Endothelial cell of umbilical vein (primary cell): ENCODE results near the gene TRAP1. TPM values are rescaled to one million over a fixed set of nuclear protein-coding genes. Genes with fewer than 3 reads are reported as not detected.

Source experiments
- BruUV-seq: library from RNA; stranded (reverse); fragments of 400-500 nt; replicated peaks from 2 replicates; lab custom pipeline; 2021; lab: Mats Ljungman, UMichigan
- CTCF ChIA-PET: fragments of 300-600, 350-600 bp; sonication (Branson Sonifier 250); formaldehyde crosslinking; loops from one replicate; lab custom pipeline; 2021; ENCODE audit warnings: antibody characterized with exemption, inconsistent platforms; lab: Charles Lee
- POLR2A ChIA-PET: fragments of 300-600, 350-600 bp; sonication (Branson Sonifier 250); formaldehyde crosslinking; loops from one replicate; lab custom pipeline; 2021; ENCODE audit warnings: antibody characterized with exemption, inconsistent platforms; lab: Charles Lee
- DNase-seq: peaks from one replicate; pipeline ENCODE4 v3.0.0-alpha.2; 2011; ENCODE audit warnings: low read depth, low spot score
- FAIRE-seq: peaks from 2 replicates; lab custom pipeline; 2011; peaks lifted over from hg19 to GRCh38; lab: Jason Lieb, UNC
- H2AFZ ChIP-seq: 2 replicates; pipeline ENCODE4 v1.6.0; 2012; ENCODE audit warnings: low read depth, low read length, control low read depth, inconsistent platforms
- H3K27ac ChIP-seq: 2 replicates; pipeline ENCODE4 v1.5.1; 2011; ENCODE audit warnings: low read depth, mild to moderate bottlenecking, control low read depth, low read length, moderate library complexity; ENCODE audit not compliant: insufficient read depth
- H3K27me3 ChIP-seq, 2 experiments: 2 replicates each; pipeline versions ENCODE4 v1.6.0 to v1.6.1; 2011; ENCODE audit warnings: low read length in 2 of 2, mixed read lengths in 1 of 2; ENCODE audit not compliant: control insufficient read depth in 2 of 2, insufficient read depth in 2 of 2
- H3K36me3 ChIP-seq, 2 experiments: 2 replicates in 1 of 2; 3 replicates in 1 of 2; pipeline ENCODE4 v1.5.1; 2011; ENCODE audit warnings: low read length in 2 of 2, mild to moderate bottlenecking in 1 of 2, moderate library complexity in 1 of 2; ENCODE audit not compliant: control insufficient read depth in 2 of 2, insufficient read depth in 2 of 2; ENCODE audit errors: extremely low read depth in 1 of 2
- H3K4me1 ChIP-seq: 3 replicates; pipeline ENCODE4 v1.5.1; 2011; ENCODE audit warnings: mild to moderate bottlenecking, low read length; ENCODE audit not compliant: control insufficient read depth, insufficient read depth; ENCODE audit errors: extremely low read depth
- H3K4me2 ChIP-seq: 2 replicates; pipeline ENCODE4 v1.6.1; 2011; ENCODE audit warnings: low read length, control low read depth, mixed read lengths; ENCODE audit not compliant: insufficient read depth
- H3K4me3 ChIP-seq, 3 experiments: fragments of 200-600 bp in 1 of 3; sonication (generic), shearing (Covaris generic) in 1 of 3; replicated peaks in 1 of 3; 2 replicates each; pipeline ENCODE4 v1.5.1; 2011 to 2016; ENCODE audit warnings: control low read depth in 3 of 3, low read length in 3 of 3, mild to moderate bottlenecking in 2 of 3, inconsistent platforms in 1 of 3, low read depth in 1 of 3, moderate library complexity in 1 of 3; ENCODE audit not compliant: insufficient read depth in 1 of 3
- H3K79me2 ChIP-seq: 2 replicates; pipeline ENCODE4 v1.6.0; 2012; ENCODE audit warnings: low read length, inconsistent platforms; ENCODE audit not compliant: control insufficient read depth, insufficient read depth
- H3K9ac ChIP-seq: replicated peaks from 2 replicates; pipeline ENCODE3; 2011; ENCODE audit warnings: low read length, control low read depth; ENCODE audit not compliant: insufficient read depth; ENCODE audit errors: extremely low read depth
- H3K9me1 ChIP-seq: replicated peaks from 3 replicates; pipeline ENCODE4 v1.6.0; 2011; ENCODE audit warnings: mild to moderate bottlenecking, low read length; ENCODE audit not compliant: control insufficient read depth, insufficient read depth; ENCODE audit errors: extremely low read depth
- H3K9me3 ChIP-seq: replicated peaks from 2 replicates; pipeline ENCODE4 v1.5.1; 2012; ENCODE audit warnings: low read length, inconsistent platforms; ENCODE audit not compliant: control insufficient read depth, insufficient read depth
- H4K20me1 ChIP-seq: replicated peaks from 2 replicates; pipeline ENCODE3; 2011; ENCODE audit warnings: mild to moderate bottlenecking, low read length; ENCODE audit not compliant: control insufficient read depth, insufficient read depth; ENCODE audit errors: extremely low read depth
- EZH2 ChIP-seq: IDR thresholded peaks from 2 replicates; pipeline ENCODE4 v1.6.1; 2012; ENCODE audit warnings: borderline replicate concordance, low read depth, mild to moderate bottlenecking, moderate library complexity, low read length, inconsistent platforms; ENCODE audit not compliant: severe bottlenecking
- FOS ChIP-seq: IDR thresholded peaks from 2 replicates; pipeline ENCODE4 v1.6.1; 2011; ENCODE audit warnings: mild to moderate bottlenecking, low read length, moderate library complexity, borderline replicate concordance; ENCODE audit not compliant: insufficient read depth
- GATA2 ChIP-seq: IDR thresholded peaks from 2 replicates; pipeline ENCODE4 v1.7.0; 2011; ENCODE audit warnings: low read depth, mild to moderate bottlenecking, moderate library complexity, mixed read lengths, low read length; ENCODE audit not compliant: insufficient read length, insufficient read depth
- JUN ChIP-seq: IDR thresholded peaks from 2 replicates; pipeline ENCODE4 v1.6.1; 2011; ENCODE audit warnings: borderline replicate concordance, low read depth; ENCODE audit not compliant: insufficient read length, insufficient read depth
- MYC ChIP-seq: IDR thresholded peaks from one replicate; pipeline ENCODE4 v1.6.1; 2011; ENCODE audit warnings: mild to moderate bottlenecking, low read depth, low read length
- POLR2A ChIP-seq: IDR thresholded peaks from 2 replicates; pipeline ENCODE4 v1.6.1; 2012; ENCODE audit warnings: low read depth, mild to moderate bottlenecking, control low read depth, low read length
- POLR2AphosphoS5 ChIP-seq: IDR thresholded peaks from 2 replicates; pipeline ENCODE4 v1.6.1; 2012; ENCODE audit warnings: low read depth, mild to moderate bottlenecking, control low read depth, low read length, moderate library complexity; ENCODE audit not compliant: insufficient read depth
- dilution Hi-C: fragments of 300-500 bp; cut with MboI; formaldehyde crosslinking; loops from one replicate; pipeline ENCODE4 v1.15.0; 2019; ENCODE audit warnings: low sequenced_read_pairs; ENCODE audit not compliant: extremely low pct_ligation_motif_present
- intact Hi-C: fragments of 100-400 bp; cut with micrococcal nuclease; formaldehyde crosslinking; loops from one replicate; pipeline ENCODE4 v1.10.0; 2022
- polyA plus RNA-seq, 4 experiments: library from polyadenylated mRNA; depleted of rRNA in 3 of 4; stranded (reverse) in 3 of 4; unstranded in 1 of 4; fragments of >200 nt; gene quantifications; 2 replicates each; pipeline versions ENCODE4 v1.2.1 to v1.2.3, GENCODE V29; 2011 to 2012; ENCODE audit warnings: missing spikeins in 1 of 4
- total RNA-seq: library from RNA; stranded (reverse); gene quantifications from 2 replicates; pipeline ENCODE4 v1.2.3, GENCODE V29; 2021
- TF ChIP-seq, protein P1 (sequence below): IDR thresholded peaks from 2 replicates; pipeline ENCODE4 v1.6.1; 2011; ENCODE audit not compliant: insufficient read depth, insufficient read length
- TF ChIP-seq, protein P2 (sequence below), 2 donors: IDR thresholded peaks; 1 replicate in 1 of 2; 2 replicates in 1 of 2; pipeline ENCODE4 v1.5.1; 2011; ENCODE audit warnings: low read length in 2 of 2, mild to moderate bottlenecking in 2 of 2, moderate library complexity in 2 of 2, control low read depth in 1 of 2, inconsistent platforms in 1 of 2, low read depth in 1 of 2; ENCODE audit not compliant: insufficient read depth in 1 of 2; ENCODE audit errors: extremely low read depth in 1 of 2

TRAP1 gene
- total and polyA plus RNA-seq, 2 donors (not counting 3 experiments of a cell fraction or from before 2014, with no cell fraction given): 95.6 to 102 TPM

DNA sequence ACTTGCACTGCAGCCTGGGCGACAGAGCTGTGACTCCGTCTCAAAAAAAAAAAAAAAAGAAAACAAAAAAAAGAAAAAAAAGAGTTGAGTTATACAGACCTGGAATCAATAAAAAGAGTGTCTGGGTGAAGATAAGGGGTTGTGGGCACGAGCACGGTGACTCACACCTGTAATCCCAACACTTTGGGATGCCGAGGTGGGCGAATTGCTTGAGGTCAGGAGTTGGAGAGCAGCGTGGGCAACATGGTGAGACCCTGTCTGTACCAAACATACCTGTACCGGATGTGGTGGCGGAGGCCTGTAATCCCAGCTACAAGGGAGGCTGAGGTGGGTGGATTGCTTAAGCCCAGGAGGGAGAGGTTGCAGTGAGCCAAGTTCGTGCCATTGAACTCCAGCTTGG is 1.3 kb upstream of the TRAP1 start:
- FAIRE-seq (no peak), DNase-seq (no peak)
- POLR2A ChIA-PET: no interaction called here
- TF ChIP-seq EZH2: no peak
- no peak for TF ChIP-seq MYC
- TF ChIP-seq, protein P1, sequence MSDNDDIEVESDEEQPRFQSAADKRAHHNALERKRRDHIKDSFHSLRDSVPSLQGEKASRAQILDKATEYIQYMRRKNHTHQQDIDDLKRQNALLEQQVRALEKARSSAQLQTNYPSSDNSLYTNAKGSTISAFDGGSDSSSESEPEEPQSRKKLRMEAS: no peak
- TF ChIP-seq FOS: no peak
- TF ChIP-seq POLR2AphosphoS5: no peak
- TF ChIP-seq, protein P2, sequence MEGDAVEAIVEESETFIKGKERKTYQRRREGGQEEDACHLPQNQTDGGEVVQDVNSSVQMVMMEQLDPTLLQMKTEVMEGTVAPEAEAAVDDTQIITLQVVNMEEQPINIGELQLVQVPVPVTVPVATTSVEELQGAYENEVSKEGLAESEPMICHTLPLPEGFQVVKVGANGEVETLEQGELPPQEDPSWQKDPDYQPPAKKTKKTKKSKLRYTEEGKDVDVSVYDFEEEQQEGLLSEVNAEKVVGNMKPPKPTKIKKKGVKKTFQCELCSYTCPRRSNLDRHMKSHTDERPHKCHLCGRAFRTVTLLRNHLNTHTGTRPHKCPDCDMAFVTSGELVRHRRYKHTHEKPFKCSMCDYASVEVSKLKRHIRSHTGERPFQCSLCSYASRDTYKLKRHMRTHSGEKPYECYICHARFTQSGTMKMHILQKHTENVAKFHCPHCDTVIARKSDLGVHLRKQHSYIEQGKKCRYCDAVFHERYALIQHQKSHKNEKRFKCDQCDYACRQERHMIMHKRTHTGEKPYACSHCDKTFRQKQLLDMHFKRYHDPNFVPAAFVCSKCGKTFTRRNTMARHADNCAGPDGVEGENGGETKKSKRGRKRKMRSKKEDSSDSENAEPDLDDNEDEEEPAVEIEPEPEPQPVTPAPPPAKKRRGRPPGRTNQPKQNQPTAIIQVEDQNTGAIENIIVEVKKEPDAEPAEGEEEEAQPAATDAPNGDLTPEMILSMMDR (IDR thresholded peaks at IDR 0.05; ENCODE audit: extremely low read depth in 1 of 2, insufficient read depth in 1 of 2, low read depth in 1 of 2, low read length in 2 of 2): no peak
- TF ChIP-seq POLR2A: no peak
- no peak for TF ChIP-seq JUN
- TF ChIP-seq GATA2: no peak
- Histone ChIP-seq H2AFZ (no peak overlapping the region), H3K4me1 (peaks cover 14% of the 10 kb centered on the region), H3K9ac (no peak overlapping the region), H3K4me2 (no peak overlapping the region), H3K36me3 (peaks cover 0 to 3% of the 10 kb centered on the region in 2 experiments), H3K79me2 (peaks cover 31% of the 10 kb centered on the region), H3K9me3 (no peaks in the 10 kb centered on the region), H3K27ac (no peak overlapping the region), H3K27me3 (no peaks in the 10 kb centered on the region), H3K9me1 (no peaks in the 10 kb centered on the region), H4K20me1 (no peaks in the 10 kb centered on the region), H3K4me3 (no peak overlapping the region)
- dilution Hi-C loops: no loop called here
- CTCF ChIA-PET: interaction anchor here (2.1 kb wide), 1 partner anchor 28 kb away, joined by 11 read pairs; no protein-coding TSS in a partner anchor
- BruUV-seq: no TSS peak
- intact Hi-C loops: no loop called here
